SH-SY5Y (cell line): ENCODE measurements around the gene RPL38.

ENCODE experiments used
- GATA2 ChIP-seq: IDR thresholded peaks from 2 replicates; pipeline ENCODE4 v1.6.1; 2011; ENCODE audit warnings: mild to moderate bottlenecking, low read depth, low read length
- GATA3 ChIP-seq: IDR thresholded peaks from 2 replicates; pipeline ENCODE4 v1.6.1; 2011; ENCODE audit warnings: low read depth, mild to moderate bottlenecking, low read length, moderate library complexity

GRCh38 chr17:74156878-74157277 is 46.6 kb upstream of the RPL38 start:
- TF ChIP-seq GATA2 (no peak), GATA3 (no peak)
